ENCODE results near the gene PTPRD.

PTPRD gene

GRCh38 chr9:8845808-8846207 lies 1767.0 kb downstream of the PTPRD start:
- no peak for DNase-seq

- DNase-seq, result no peak
Observed at GRCh38 chr9:8845376-8845775, 1767.4 kb downstream of the PTPRD start.

- DNase-seq, result no peak
Observed at GRCh38 chr9:8844549-8844948, 1768.3 kb downstream of the PTPRD start.

DNA sequence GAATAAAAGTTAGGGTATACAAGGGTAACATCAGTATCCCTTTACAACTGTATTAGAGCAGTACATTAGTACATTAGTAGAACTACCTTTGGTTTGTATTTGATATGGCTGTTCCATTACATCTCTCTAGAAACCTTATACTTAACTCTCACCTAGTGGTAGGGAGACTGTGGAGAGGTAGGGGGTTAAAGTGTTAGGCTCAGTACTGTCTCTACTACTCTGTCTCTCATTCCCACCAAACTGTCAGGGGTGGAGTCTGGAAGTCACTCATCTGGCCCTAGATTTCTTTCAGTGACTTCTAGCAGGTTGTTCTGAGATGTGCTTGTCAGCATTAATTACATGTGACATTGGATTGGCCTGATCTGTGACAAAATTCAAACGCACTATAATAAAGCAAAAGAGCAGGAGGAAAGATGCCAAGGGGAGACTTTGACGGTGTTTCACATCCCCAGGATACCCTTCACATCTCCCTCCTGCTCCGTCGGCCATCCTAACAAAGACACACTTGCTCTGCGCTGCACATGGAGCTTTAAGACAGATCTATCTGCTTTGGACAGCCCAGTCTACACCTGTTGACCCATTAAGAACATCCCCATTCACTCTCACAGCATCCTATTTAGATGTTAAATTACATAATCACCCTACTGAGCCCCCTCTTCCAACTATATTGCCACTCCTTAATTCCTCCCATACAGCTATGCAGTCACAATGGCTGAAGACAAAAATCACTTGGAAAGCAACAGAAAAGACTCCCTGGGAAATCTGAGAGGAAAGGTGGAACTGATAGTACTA lies 1770.2 kb downstream of the PTPRD start:
- no peak for DNase-seq

DNA sequence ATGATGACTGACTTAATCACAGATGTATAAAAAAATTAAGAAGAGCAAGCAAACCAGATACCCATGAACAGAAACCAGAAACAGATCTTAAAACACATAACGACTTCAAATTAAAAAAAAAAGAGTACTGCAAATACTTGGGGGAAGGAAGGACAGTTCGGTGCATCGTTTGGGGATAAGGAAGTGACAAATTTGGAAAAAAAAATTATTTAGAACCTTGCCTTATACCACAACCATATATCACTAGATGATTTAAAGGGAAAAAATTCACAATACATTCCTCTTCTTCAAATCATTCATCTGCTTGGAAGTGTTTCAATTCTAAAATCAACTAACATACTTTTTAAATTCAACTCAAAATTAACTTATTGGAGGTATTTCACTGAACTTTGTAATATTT lies 1774.7 kb downstream of the PTPRD start:
- DNase-seq, result no peak

- DNase-seq, result no peak
Observed at GRCh38 chr9:8835291-8835690, 1777.5 kb downstream of the PTPRD start.

- DNase-seq, result no peak
Observed at GRCh38 chr9:8832955-8833354, 1779.8 kb downstream of the PTPRD start.

GRCh38 chr9:8832386-8832785 lies 1780.4 kb downstream of the PTPRD start:
- DNase-seq, result no peak

DNA sequence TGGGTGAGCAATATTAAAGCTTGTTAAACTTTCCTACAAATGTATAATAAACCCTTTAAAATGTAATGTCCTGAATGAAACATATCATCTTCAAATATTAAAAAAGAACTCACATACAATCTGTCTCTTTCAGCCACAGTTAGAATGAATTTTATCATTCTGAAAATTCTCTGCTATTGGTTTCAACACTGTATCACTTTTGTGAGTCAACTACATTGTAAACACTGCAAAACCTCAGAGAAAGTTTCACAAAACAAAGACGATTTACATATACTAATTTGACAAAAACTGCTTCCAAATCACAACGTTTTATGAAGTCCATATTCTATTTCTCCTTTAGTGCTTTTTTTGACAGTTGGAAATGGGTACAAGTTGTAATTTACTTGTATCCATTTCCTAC lies 1781.2 kb downstream of the PTPRD start:
- DNase-seq, result no peak

DNA sequence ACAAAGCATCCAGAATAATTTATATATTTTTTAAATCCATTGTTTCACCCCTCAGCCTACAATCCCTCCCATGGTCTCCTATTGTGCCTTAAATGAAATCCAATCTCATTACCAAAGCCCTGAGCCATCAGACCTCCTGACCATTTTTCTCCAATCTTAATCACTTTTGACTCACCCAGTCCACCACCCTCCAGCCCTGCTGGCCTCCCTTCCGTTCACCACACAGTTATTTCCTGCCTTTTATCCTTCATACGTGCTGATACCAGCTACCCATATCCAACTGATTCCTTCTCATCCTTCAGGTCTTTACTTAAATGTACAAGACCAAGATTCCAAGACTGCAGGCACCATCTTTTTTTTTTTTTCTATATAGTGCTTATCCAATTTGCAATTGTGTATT lies 1786.5 kb downstream of the PTPRD start:
- DNase-seq, result no peak

GRCh38 chr9:8825585-8826147 lies 1787.1 kb downstream of the PTPRD start:
- DNase-seq, result no peak

- no peak for DNase-seq
Observed at GRCh38 chr9:8823131-8823895, 1789.5 kb downstream of the PTPRD start.

- no peak for DNase-seq
Observed at GRCh38 chr9:8822667-8823025, 1790.2 kb downstream of the PTPRD start.

GRCh38 chr9:8821910-8822666 lies 1790.7 kb downstream of the PTPRD start:
- no peak for DNase-seq

DNA sequence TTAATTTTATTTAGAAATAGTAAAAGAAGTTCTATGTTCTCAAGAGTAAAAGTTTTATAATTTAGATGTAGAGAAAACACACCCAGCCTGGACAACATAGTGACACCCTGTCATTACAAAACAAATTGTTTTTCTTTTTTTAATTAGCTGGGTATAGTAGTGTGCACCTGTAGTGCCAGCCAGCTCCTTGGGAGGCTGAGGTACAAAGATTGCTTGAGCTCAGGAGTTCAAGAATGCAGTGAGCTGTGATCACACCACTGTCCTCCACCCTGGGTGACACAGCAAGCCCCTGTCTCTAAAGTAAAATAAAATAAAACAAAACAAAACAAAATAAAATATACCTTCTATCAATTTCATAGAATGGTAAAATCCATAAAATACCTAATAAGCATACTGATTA lies 1795.5 kb downstream of the PTPRD start:
- DNase-seq, result no peak

DNA sequence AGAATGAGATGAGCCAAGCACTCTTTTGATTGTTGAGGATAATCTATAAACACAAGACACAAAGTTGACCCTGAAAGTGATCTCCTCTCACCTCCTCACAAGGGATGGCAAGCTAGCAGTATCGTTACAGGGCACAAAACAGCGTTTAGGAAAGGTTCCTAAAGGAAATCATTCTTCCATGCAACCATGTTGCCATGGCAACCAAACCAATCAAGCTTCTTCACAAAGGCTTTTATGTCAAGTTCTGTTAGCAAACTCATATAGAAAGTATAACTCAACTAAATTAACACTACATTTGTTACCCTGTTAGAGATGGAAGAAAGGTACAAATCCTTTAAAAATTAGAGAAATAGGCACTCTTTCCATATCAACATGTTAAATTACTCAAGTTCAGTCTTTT lies 1796.4 kb downstream of the PTPRD start:
- DNase-seq, result peak; percentile 25

DNA sequence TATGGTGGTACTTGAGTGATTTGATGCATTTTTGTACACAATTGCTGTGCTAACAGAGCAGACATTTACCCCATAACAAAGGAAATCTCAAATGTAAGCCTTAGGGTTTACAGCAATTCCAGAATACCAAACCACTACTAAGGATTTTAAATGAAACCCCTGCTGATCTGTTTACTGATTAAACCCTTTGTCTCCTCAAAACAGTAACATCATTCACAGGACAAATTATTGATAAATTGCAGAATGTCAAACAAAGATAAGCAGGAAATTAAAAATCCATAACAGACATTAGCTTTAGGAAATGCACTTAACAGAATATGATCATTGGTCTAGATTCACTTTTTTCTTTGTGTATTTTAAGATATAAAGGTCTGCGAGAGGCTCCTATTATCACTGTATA lies 1796.9 kb downstream of the PTPRD start:
- DNase-seq, result no peak

GRCh38 chr9:8815219-8815618 lies 1797.6 kb downstream of the PTPRD start:
- DNase-seq, result no peak

DNA sequence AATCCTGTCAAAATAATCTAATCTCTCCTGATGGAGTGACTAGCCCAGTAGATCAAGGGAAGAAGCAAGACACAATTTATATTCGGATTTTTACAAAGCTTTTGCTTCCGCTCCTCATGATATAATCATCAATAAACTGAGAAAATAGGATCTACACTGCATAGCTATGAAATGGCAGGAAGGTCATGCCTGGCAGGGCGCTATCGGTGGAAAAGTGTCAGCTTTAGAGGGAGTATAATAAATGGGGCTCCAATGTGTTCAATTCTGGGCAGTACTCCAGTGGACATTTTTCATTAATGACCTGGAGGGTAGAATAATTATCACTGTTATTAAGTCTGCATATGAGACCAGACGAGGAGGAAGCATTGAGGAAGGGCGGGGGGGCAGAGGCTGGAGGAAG lies 1799.9 kb downstream of the PTPRD start:
- DNase-seq, result no peak

GRCh38 chr9:8809741-8810140 lies 1803.1 kb downstream of the PTPRD start:
- no peak for DNase-seq

DNA sequence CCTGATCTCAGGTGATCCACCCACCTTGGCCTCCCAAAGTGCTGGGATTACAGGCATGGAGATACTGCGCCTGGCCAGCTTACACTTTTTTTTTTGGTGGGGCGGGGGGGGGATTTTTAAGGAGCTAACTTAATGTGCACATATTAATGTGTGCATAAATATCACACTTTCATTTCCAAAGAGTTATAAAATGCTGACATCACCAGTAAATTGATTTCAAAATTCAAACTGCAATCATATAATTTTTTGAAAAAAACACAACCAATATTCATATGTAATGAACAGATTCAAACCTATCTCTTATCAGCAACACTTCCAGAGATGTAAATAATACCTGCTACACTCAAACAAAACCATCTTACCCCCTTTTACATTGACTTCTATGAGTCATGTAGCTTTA lies 1806.7 kb downstream of the PTPRD start:
- no peak for DNase-seq

GRCh38 chr9:8804613-8805012 lies 1808.2 kb downstream of the PTPRD start:
- DNase-seq, result no peak

DNA sequence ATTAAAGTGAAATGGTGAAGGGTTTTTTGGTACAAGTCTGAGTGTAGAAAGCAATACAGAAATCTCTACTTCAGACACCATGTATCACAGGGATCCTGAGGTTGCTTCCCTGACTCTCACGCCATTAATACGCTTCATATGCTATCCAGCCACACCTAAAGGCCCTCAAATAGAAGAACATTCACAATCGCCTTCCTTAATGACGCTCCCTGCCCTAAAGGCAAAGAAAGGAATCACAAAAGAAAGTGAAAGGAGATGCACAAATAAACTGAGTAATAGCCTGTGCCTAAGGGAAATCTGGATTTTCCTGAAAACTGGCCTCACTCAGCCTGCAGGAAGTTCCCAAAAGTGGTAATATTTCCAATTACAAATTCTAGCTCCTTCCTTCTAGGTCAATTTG lies 1810.6 kb downstream of the PTPRD start:
- no peak for DNase-seq

DNA sequence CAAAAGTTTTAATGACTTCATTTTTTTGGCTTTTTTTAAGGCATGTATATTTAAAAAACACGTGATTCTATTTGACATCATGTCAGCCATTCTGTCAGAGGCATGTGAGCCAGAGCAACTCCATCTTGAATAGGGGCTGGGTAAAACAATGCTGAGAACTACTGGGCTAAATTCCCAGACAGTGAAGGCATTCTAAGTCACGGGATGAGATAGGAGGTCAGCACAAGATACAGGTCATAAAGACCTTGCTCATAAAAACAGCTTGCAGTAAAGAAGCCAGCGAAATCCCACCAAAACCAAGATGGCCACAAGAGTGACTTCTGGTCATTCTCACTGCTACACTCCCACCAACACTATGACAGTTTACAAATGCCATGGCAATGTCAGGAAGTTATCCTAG lies 1812.6 kb downstream of the PTPRD start:
- no peak for DNase-seq
